Lower leg skin (tissue), 3 donors: ENCODE results near the gene ADIPOQ.
"Not testable (repeated sequence)": the region's sequence is repeated elsewhere in the genome, so short reads cannot be mapped to it uniquely, and the experiment has no call there.

ENCODE experiments used
- POLR2A ChIP-seq, 2 donors: fragments of 450-650 bp; IDR thresholded peaks; one replicate each; pipeline ENCODE4 v1.6.1; 2016 to 2017; ENCODE audit warnings: antibody characterized with exemption in 2 of 2, mild to moderate bottlenecking in 1 of 2, moderate library complexity in 1 of 2
- TF ChIP-seq, protein P1 (sequence below), 3 donors: fragments of 450-650 bp; IDR thresholded peaks; one replicate each; pipeline ENCODE4 v1.5.1; 2016; ENCODE audit warnings: antibody characterized with exemption in 3 of 3, mild to moderate bottlenecking in 3 of 3, moderate library complexity in 2 of 3

GRCh38 chr3:186866095-186866494 is 23.6 kb downstream of the ADIPOQ start:
- not testable (repeated sequence) for TF ChIP-seq POLR2A (IDR thresholded peaks at IDR 0.05)
- TF ChIP-seq, protein P1, sequence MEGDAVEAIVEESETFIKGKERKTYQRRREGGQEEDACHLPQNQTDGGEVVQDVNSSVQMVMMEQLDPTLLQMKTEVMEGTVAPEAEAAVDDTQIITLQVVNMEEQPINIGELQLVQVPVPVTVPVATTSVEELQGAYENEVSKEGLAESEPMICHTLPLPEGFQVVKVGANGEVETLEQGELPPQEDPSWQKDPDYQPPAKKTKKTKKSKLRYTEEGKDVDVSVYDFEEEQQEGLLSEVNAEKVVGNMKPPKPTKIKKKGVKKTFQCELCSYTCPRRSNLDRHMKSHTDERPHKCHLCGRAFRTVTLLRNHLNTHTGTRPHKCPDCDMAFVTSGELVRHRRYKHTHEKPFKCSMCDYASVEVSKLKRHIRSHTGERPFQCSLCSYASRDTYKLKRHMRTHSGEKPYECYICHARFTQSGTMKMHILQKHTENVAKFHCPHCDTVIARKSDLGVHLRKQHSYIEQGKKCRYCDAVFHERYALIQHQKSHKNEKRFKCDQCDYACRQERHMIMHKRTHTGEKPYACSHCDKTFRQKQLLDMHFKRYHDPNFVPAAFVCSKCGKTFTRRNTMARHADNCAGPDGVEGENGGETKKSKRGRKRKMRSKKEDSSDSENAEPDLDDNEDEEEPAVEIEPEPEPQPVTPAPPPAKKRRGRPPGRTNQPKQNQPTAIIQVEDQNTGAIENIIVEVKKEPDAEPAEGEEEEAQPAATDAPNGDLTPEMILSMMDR (IDR thresholded peaks at IDR 0.05): not testable (repeated sequence)
